ENCODE measurements around the gene ZGPAT. TPM values are rescaled to one million over a fixed set of nuclear protein-coding genes. Genes with fewer than 3 reads are reported as not detected.

ZGPAT gene
- polyA plus RNA-seq, 1 donor from 2014 or later = 60.8 TPM

GRCh38 chr20:63705232-63706026, 2.4 kb upstream of the ZGPAT start:
- H3K36me3 ChIP-seq (ENCODE audit: insufficient read depth, low read length) = no peaks in the 10 kb centered on the region
- H4K20me1 ChIP-seq (ENCODE audit: insufficient read depth) = no peaks in the 10 kb centered on the region
- H2AFZ ChIP-seq (ENCODE audit: low read depth, low read length) = no peak overlapping the region
- H3K27me3 ChIP-seq (ENCODE audit: insufficient read depth, low read depth, low read length) = no peaks in the 10 kb centered on the region
- H3K9me2 ChIP-seq (ENCODE audit: insufficient read depth, low read length) = no peaks in the 10 kb centered on the region
- no peak overlapping the region for H3K9ac ChIP-seq (ENCODE audit: low read length)
- peaks cover 21% of the 10 kb centered on the region for H3K79me2 ChIP-seq (replicated peaks; ENCODE audit: insufficient read depth, low read length)
- no peak overlapping the region for H3K27ac ChIP-seq (ENCODE audit: low read length)
- TF ChIP-seq POLR2AphosphoS5 (IDR thresholded peaks at IDR 0.05) (no peak), SMC3 (conservative IDR thresholded peaks at IDR 0.05; ENCODE audit: poor library complexity) (no peak)
- no peak overlapping the region for H3K4me3 ChIP-seq (ENCODE audit: low read length)
- H3K9me3 ChIP-seq (ENCODE audit: low read length) = no peaks in the 10 kb centered on the region
- H3F3A ChIP-seq (ENCODE audit: insufficient read depth, low read length, poor library complexity, severe bottlenecking) = no peaks in the 10 kb centered on the region
- no peak overlapping the region for H3K4me2 ChIP-seq (ENCODE audit: low read length)

GRCh38 chr20:63706027-63706695, 1.7 kb upstream of the ZGPAT start:
- Histone ChIP-seq H3K27me3 (ENCODE audit: insufficient read depth, low read depth, low read length) (no peaks in the 10 kb centered on the region), H3K79me2 (replicated peaks; ENCODE audit: insufficient read depth, low read length) (peaks cover 27% of the 10 kb centered on the region), H3K9me3 (ENCODE audit: low read length) (no peaks in the 10 kb centered on the region), H3K9me2 (ENCODE audit: insufficient read depth, low read length) (no peaks in the 10 kb centered on the region), H4K20me1 (ENCODE audit: insufficient read depth) (no peaks in the 10 kb centered on the region), H3K4me2 (ENCODE audit: low read length) (peak overlapping the region; percentile 49), H3K27ac (ENCODE audit: low read length) (no peak overlapping the region), H3K9ac (ENCODE audit: low read length) (peak overlapping the region; percentile 86), H3K4me3 (ENCODE audit: low read length) (peak overlapping the region; percentile 96), H3F3A (ENCODE audit: insufficient read depth, low read length, poor library complexity, severe bottlenecking) (no peaks in the 10 kb centered on the region), H3K36me3 (ENCODE audit: insufficient read depth, low read length) (no peaks in the 10 kb centered on the region), H2AFZ (ENCODE audit: low read depth, low read length) (no peak overlapping the region)
- TF ChIP-seq TAF1 (IDR thresholded peaks at IDR 0.05; ENCODE audit: low read depth) = no peak
- no peak for TF ChIP-seq CTCF (IDR thresholded peaks at IDR 0.05; ENCODE audit: poor library complexity, severe bottlenecking)
- TF ChIP-seq REST (IDR thresholded peaks at IDR 0.05; ENCODE audit: borderline replicate concordance) = no peak

DNA sequence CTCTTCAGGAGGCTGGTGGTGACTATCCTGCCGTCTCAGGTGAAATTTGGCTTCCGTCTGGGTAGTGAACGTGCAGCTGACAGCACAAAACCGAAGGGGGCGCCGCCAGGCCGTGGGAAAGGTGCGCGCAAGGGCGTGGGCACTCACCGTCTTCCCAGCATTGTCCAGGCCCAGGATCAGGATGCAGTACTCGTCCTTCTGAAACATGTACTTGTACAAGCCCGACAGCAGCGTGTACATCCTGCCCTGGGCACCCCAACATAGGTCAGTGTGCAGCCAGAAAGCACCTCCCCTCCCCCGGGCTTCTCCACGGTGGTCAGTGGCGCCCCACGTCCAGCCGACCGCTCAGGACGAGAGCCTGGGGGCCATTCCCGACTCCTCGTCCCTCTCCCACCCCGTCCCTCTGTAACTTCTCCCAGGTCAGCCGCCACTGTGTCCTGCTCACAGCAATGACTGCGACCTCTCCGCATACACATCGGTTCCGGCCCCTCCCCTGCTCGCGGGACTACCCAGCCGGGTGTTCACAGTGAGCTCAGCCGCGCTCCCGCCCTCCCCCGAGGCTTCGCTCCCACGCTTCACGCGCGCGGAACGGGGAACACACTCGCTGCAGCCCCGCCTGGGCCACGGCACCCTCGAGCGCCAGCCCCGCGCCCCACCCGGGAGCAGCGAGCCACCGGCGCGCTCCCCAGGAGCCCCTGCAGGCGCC, 834 bp upstream of the ZGPAT start:
- H3K9me3 ChIP-seq (ENCODE audit: low read length) = no peaks in the 10 kb centered on the region
- no peak for TF ChIP-seq SMC3 (conservative IDR thresholded peaks at IDR 0.05; ENCODE audit: poor library complexity)
- peak; percentile 46 for TF ChIP-seq CTCF (IDR thresholded peaks at IDR 0.05; ENCODE audit: poor library complexity, severe bottlenecking)
- H3K27me3 ChIP-seq (ENCODE audit: insufficient read depth, low read depth, low read length) = no peaks in the 10 kb centered on the region
- peak overlapping the region; percentile 49 for H3K4me2 ChIP-seq (ENCODE audit: low read length)
- peak overlapping the region; percentile 96 for H3K4me3 ChIP-seq (ENCODE audit: low read length)
- H3F3A ChIP-seq (ENCODE audit: insufficient read depth, low read length, poor library complexity, severe bottlenecking) = no peaks in the 10 kb centered on the region
- H2AFZ ChIP-seq (ENCODE audit: low read depth, low read length) = no peak overlapping the region
- H3K27ac ChIP-seq (ENCODE audit: low read length) = peak overlapping the region; percentile 70
- H4K20me1 ChIP-seq (ENCODE audit: insufficient read depth) = no peaks in the 10 kb centered on the region
- peaks cover 3% of the 10 kb centered on the region for H3K36me3 ChIP-seq (ENCODE audit: insufficient read depth, low read length)
- peaks cover 29% of the 10 kb centered on the region for H3K79me2 ChIP-seq (replicated peaks; ENCODE audit: insufficient read depth, low read length)
- H3K9ac ChIP-seq (ENCODE audit: low read length) = peak overlapping the region; percentile 86
- no peaks in the 10 kb centered on the region for H3K9me2 ChIP-seq (ENCODE audit: insufficient read depth, low read length)
